H1 (cell line): ENCODE data around the gene NHSL2. TPM values are rescaled to one million over a fixed set of nuclear protein-coding genes. Genes with fewer than 3 reads are reported as not detected.

Experiments used
- CTCF ChIA-PET: fragments of 300-600 bp; sonication (Branson Sonifier 250); formaldehyde crosslinking; loops from one replicate; lab custom pipeline; 2021; ENCODE audit not compliant: partially characterized antibody; lab: Charles Lee
- POLR2A ChIA-PET: fragments of 300-600 bp; sonication (Branson Sonifier 250); formaldehyde crosslinking; loops from one replicate; lab custom pipeline; 2021; ENCODE audit warnings: inconsistent platforms; ENCODE audit not compliant: partially characterized antibody; lab: Charles Lee
- DNase-seq, 2 experiments: peaks; one replicate each; pipeline versions ENCODE4 v3.0.0 to v3.0.0-alpha.2; 2010 to 2022; ENCODE audit warnings: low spot score in 2 of 2, low read depth in 1 of 2, mixed read lengths in 1 of 2
- FAIRE-seq: peaks from 2 replicates; lab custom pipeline; 2011; peaks lifted over from hg19 to GRCh38; lab: Jason Lieb, UNC
- H2AFZ ChIP-seq: 2 replicates; pipeline ENCODE4 v1.8.1; 2012; ENCODE audit warnings: low read length, inconsistent platforms
- H2AK5ac ChIP-seq: 2 replicates; pipeline ENCODE4 v1.6.1; 2013; ENCODE audit warnings: low read depth, low read length
- H2BK120ac ChIP-seq: replicated peaks from 2 replicates; pipeline ENCODE3; 2013; ENCODE audit warnings: low read depth, low read length, inconsistent platforms
- H2BK12ac ChIP-seq: 2 replicates; pipeline ENCODE4 v1.6.1; 2013; ENCODE audit warnings: low read depth, low read length
- H2BK15ac ChIP-seq: 2 replicates; pipeline ENCODE4 v1.6.1; 2013; ENCODE audit warnings: low read length
- H2BK20ac ChIP-seq: 2 replicates; pipeline ENCODE4 v1.6.1; 2013; ENCODE audit warnings: low read length
- H2BK5ac ChIP-seq: 2 replicates; pipeline ENCODE4 v1.6.1; 2013; ENCODE audit warnings: low read depth, low read length
- H3K14ac ChIP-seq: 2 replicates; pipeline ENCODE4 v1.6.1; 2013; ENCODE audit warnings: inconsistent platforms; ENCODE audit not compliant: insufficient read length
- H3K18ac ChIP-seq: 2 replicates; pipeline ENCODE4 v1.6.1; 2013; ENCODE audit warnings: low read length; ENCODE audit errors: extremely low read depth
- H3K23ac ChIP-seq: 2 replicates; pipeline ENCODE4 v1.6.1; 2013; ENCODE audit warnings: inconsistent platforms; ENCODE audit not compliant: insufficient read length
- H3K23me2 ChIP-seq: 2 replicates; pipeline ENCODE4 v1.6.1; 2013; ENCODE audit warnings: low read depth, low read length
- H3K27ac ChIP-seq: 2 replicates; pipeline ENCODE4 v1.6.1; 2011; ENCODE audit warnings: low read depth, low read length, inconsistent platforms
- H3K27me3 ChIP-seq, 4 experiments: replicated peaks in 1 of 4; 1 replicate in 1 of 4; 2 replicates in 3 of 4; pipeline versions ENCODE4 v1.6.1 to v1.8.1; 2011 to 2013; ENCODE audit warnings: low read length in 3 of 4, mild to moderate bottlenecking in 3 of 4, inconsistent platforms in 2 of 4, mixed read lengths in 2 of 4, moderate library complexity in 1 of 4; ENCODE audit not compliant: control insufficient read depth in 3 of 4, insufficient read depth in 3 of 4; ENCODE audit errors: extremely low read depth in 1 of 4
- H3K36me3 ChIP-seq, 4 experiments: 2 replicates each; pipeline versions ENCODE4 v1.6.1 to v1.8.1; 2011 to 2013; ENCODE audit warnings: mild to moderate bottlenecking in 4 of 4, low read length in 3 of 4, moderate library complexity in 2 of 4, control low read depth in 1 of 4, inconsistent platforms in 1 of 4; ENCODE audit not compliant: insufficient read depth in 4 of 4, control insufficient read depth in 2 of 4
- H3K4ac ChIP-seq: replicated peaks from 2 replicates; pipeline ENCODE3; 2013; ENCODE audit warnings: low read length, low read depth, mixed read lengths, inconsistent platforms; ENCODE audit not compliant: insufficient read length
- H3K4me1 ChIP-seq, 4 experiments: replicated peaks in 1 of 4; 1 replicate in 1 of 4; 2 replicates in 3 of 4; pipeline versions ENCODE4 v1.6.1 to v1.8.1; 2011 to 2013; ENCODE audit warnings: low read length in 3 of 4, inconsistent platforms in 2 of 4, mixed read lengths in 1 of 4; ENCODE audit not compliant: insufficient read depth in 4 of 4, control insufficient read depth in 3 of 4
- H3K4me2 ChIP-seq, 2 experiments: 2 replicates each; pipeline versions ENCODE4 v1.6.1 to v1.8.1; 2011 to 2013; ENCODE audit warnings: low read depth in 2 of 2, low read length in 2 of 2, control low read depth in 1 of 2, inconsistent platforms in 1 of 2, mild to moderate bottlenecking in 1 of 2; ENCODE audit not compliant: insufficient read depth in 1 of 2
- H3K4me3 ChIP-seq, 4 experiments: fragments of 200-600, 300-600 bp in 1 of 4; sonication (generic), shearing (Covaris generic), sonication (Bioruptor Twin) in 1 of 4; 2 replicates each; pipeline versions ENCODE4 v1.5.1 to v1.8.1; 2011 to 2016; ENCODE audit warnings: low read length in 4 of 4, low read depth in 3 of 4, control low read depth in 2 of 4, inconsistent platforms in 2 of 4, mild to moderate bottlenecking in 2 of 4, mixed read lengths in 1 of 4, moderate library complexity in 1 of 4; ENCODE audit not compliant: insufficient read depth in 2 of 4; ENCODE audit errors: extremely low read depth in 1 of 4
- H3K56ac ChIP-seq: replicated peaks from 2 replicates; pipeline ENCODE3; 2013; ENCODE audit warnings: low read depth, mild to moderate bottlenecking, mixed read lengths, low read length, inconsistent platforms; ENCODE audit not compliant: insufficient read length
- H3K79me1 ChIP-seq: 2 replicates; pipeline ENCODE4 v1.6.1; 2013; ENCODE audit warnings: low read depth, low read length, control low read depth
- H3K79me2 ChIP-seq, 2 experiments: 2 replicates each; pipeline versions ENCODE4 v1.6.1 to v1.8.1; 2012 to 2013; ENCODE audit warnings: low read length in 2 of 2, mild to moderate bottlenecking in 2 of 2, inconsistent platforms in 1 of 2; ENCODE audit not compliant: insufficient read depth in 2 of 2, control insufficient read depth in 1 of 2
- H3K9ac ChIP-seq, 4 experiments: replicated peaks in 1 of 4; 1 replicate in 1 of 4; 2 replicates in 3 of 4; pipeline versions ENCODE4 v1.6.1 to v1.8.1; 2011 to 2013; ENCODE audit warnings: low read depth in 3 of 4, low read length in 3 of 4, control low read depth in 2 of 4, mild to moderate bottlenecking in 2 of 4, moderate library complexity in 2 of 4, inconsistent platforms in 1 of 4; ENCODE audit errors: extremely low read depth in 1 of 4
- H3K9me3 ChIP-seq, 2 experiments: 2 replicates each; pipeline versions ENCODE4 v1.6.1 to v1.8.1; 2012 to 2013; ENCODE audit warnings: mild to moderate bottlenecking in 2 of 2, moderate library complexity in 2 of 2, control low read depth in 1 of 2, inconsistent platforms in 1 of 2, low read depth in 1 of 2, low read length in 1 of 2, mixed read lengths in 1 of 2; ENCODE audit not compliant: insufficient read depth in 2 of 2
- H4K20me1 ChIP-seq, 2 experiments: replicated peaks in 1 of 2; 2 replicates each; pipeline versions ENCODE3 to v1.8.1; 2011 to 2013; ENCODE audit warnings: inconsistent platforms in 2 of 2, low read length in 2 of 2, mild to moderate bottlenecking in 1 of 2; ENCODE audit not compliant: insufficient read depth in 2 of 2, control insufficient read depth in 1 of 2
- H4K5ac ChIP-seq: 2 replicates; pipeline ENCODE4 v1.6.1; 2013; ENCODE audit warnings: low read length, low read depth, mixed read lengths, inconsistent platforms; ENCODE audit not compliant: insufficient read length
- H4K8ac ChIP-seq: 2 replicates; pipeline ENCODE4 v1.8.0; 2013; ENCODE audit warnings: mild to moderate bottlenecking, moderate library complexity, low read length, inconsistent platforms; ENCODE audit not compliant: insufficient read depth; ENCODE audit errors: extremely low read depth
- H4K91ac ChIP-seq: replicated peaks from 2 replicates; pipeline ENCODE3; 2013; ENCODE audit warnings: low read length, mixed read lengths, inconsistent platforms; ENCODE audit not compliant: insufficient read length
- GTF2F1 ChIP-seq: IDR thresholded peaks from 2 replicates; pipeline ENCODE4 v1.6.1; 2012; ENCODE audit warnings: low read depth, low read length, improper control_type of control experiment, borderline replicate concordance
- WGBS, 2 experiments: shearing (Covaris generic) in 1 of 2; methylation state at CpG; one replicate each; pipeline versions ENCODE4 v1.1.6 to v1.1.7; 2013 to 2015; ENCODE audit warnings: low lambda C conversion rate in 2 of 2, mixed read lengths in 2 of 2, inconsistent platforms in 1 of 2, low coverage in 1 of 2, missing lambda C conversion rate in 1 of 2; ENCODE audit not compliant: insufficient replicate concordance in 2 of 2, insufficient coverage in 1 of 2, insufficient read length in 1 of 2; ENCODE audit errors: extremely low coverage in 1 of 2, missing lambda C conversion rate in 1 of 2; 5-methylcytosine and 5-hydroxymethylcytosine counted together
- polyA plus RNA-seq, 7 experiments: library from polyadenylated mRNA; depleted of rRNA in 3 of 7; stranded (reverse) in 5 of 7; unstranded in 2 of 7; fragments of >200 nt in 5 of 7; fragments of 200-250 nt in 2 of 7; gene quantifications; 1 replicate in 5 of 7; 2 replicates in 1 of 7; 4 replicates in 1 of 7; pipeline versions ENCODE4 v1.2.1 to v1.2.3, GENCODE V29; 2011 to 2013; ENCODE audit warnings: missing spikeins in 2 of 7, mixed read lengths in 2 of 7
- total RNA-seq: library from RNA; stranded (reverse); fragmentation: NEBNext Ultra II Directional; extraction: Animal tissue kit (Norgen Biotek cat#: 25700); gene quantifications from 2 replicates; pipeline ENCODE4 v1.2.1, GENCODE V29; 2021
- TF ChIP-seq, protein P1 (sequence below): IDR thresholded peaks from 2 replicates; pipeline ENCODE4 v1.6.1; 2011; ENCODE audit warnings: low read depth, mild to moderate bottlenecking, low read length; ENCODE audit not compliant: insufficient read depth

Gene NHSL2
- total and polyA plus RNA-seq, 2 of the 8 experiments (the other 6 are each of a cell fraction or from before 2014, with no cell fraction given): 3.7 to 7.2 TPM

- Histone ChIP-seq H3K4me2 (no peak overlapping the region), H2BK15ac (no peak overlapping the region), H3K4me1 (peaks cover 0 to 7% (median 1%) of the 10 kb centered on the region in 4 experiments; a peak in 5 of 7 replicates), H3K56ac (no peak overlapping the region), H2BK120ac (no peak overlapping the region), H3K14ac (no peak overlapping the region), H3K23me2 (no peaks in the 10 kb centered on the region), H3K4ac (no peak overlapping the region), H3K27ac (no peak overlapping the region), H2AK5ac (no peak overlapping the region), H3K9ac (no peak overlapping the region), H3K4me3 (no peak overlapping the region), H2AFZ (no peak overlapping the region), H3K18ac (no peak overlapping the region), H3K23ac (no peak overlapping the region), H3K79me2 (no peaks in the 10 kb centered on the region), H3K79me1 (no peaks in the 10 kb centered on the region), H2BK20ac (no peak overlapping the region), H4K5ac (no peak overlapping the region), H2BK5ac (no peak overlapping the region), H2BK12ac (0 out of 2 replicates have a peak overlapping the region, but pooled peaks have one; percentile 9), H3K27me3 (no peaks in the 10 kb centered on the region), H4K91ac (no peak overlapping the region), H4K20me1 (peaks cover 0 to 2% of the 10 kb centered on the region in 2 experiments), H3K36me3 (no peaks in the 10 kb centered on the region), H3K9me3 (no peaks in the 10 kb centered on the region), H4K8ac (no peak overlapping the region)
- ChIA-PET CTCF (interaction anchor here (0.6 to 1.4 kb wide), 3 partner anchors 9 to 162 kb away, joined by 3 read pairs; partner anchors contain the start of gene RPS4X), POLR2A (no interaction called here)
- no peak for DNase-seq
- 88% methylated on average over 4 of the region's 4 CpGs; no CpG with 5 or more reads in 1 of the 2 experiments for WGBS, 2 experiments
- TF ChIP-seq, protein P1, sequence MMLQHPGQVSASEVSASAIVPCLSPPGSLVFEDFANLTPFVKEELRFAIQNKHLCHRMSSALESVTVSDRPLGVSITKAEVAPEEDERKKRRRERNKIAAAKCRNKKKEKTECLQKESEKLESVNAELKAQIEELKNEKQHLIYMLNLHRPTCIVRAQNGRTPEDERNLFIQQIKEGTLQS: no peak
- no peak for TF ChIP-seq GTF2F1
- no peak for FAIRE-seq
These were observed 204.2 kb downstream of the NHSL2 start for GRCh38 chrX:72114807-72115206.
